ENCODE results near the gene LLCFC1. TPM values are rescaled to one million over a fixed set of nuclear protein-coding genes. Genes with fewer than 3 reads are reported as not detected.
A peak's percentile ranks its signal among the peaks of the same experiment; 100 is the strongest.

Gene LLCFC1
- total and polyA plus RNA-seq, 8 donors: 0.21 to 0.77 (median 0.43) TPM; not detected in 1

DNA sequence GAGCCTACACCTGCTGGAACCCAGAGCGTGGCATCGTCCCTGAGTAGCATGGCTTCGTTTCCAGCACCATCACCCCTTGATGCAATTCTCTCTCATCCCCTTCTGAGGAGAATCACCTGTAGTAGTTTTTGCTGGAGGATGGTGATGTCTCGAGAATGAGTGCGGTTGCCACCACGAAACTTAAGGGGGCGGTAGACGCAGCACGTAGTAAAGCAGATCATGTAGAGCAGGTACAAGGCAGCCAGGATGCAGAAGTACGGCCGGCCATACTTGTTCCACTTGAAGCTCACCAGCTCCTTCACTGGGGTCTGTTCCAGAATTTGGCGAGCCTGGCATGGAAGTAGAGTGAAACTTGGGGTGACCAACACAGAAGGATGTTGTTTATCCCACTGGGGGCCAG, 13.9 kb upstream of the LLCFC1 start:
- no peaks in the 10 kb centered on the region for H3K27me3 ChIP-seq
- ATAC-seq (no peak), DNase-seq (no peak)
- H3K4me3 ChIP-seq: no peak overlapping the region
- no peaks in the 10 kb centered on the region for H3K36me3 ChIP-seq
- intact Hi-C loops (cut with DNase I): no loop called here
- H3K27ac ChIP-seq: no peak overlapping the region
- no peaks in the 10 kb centered on the region for H3K9me3 ChIP-seq
- TF ChIP-seq, protein P1, sequence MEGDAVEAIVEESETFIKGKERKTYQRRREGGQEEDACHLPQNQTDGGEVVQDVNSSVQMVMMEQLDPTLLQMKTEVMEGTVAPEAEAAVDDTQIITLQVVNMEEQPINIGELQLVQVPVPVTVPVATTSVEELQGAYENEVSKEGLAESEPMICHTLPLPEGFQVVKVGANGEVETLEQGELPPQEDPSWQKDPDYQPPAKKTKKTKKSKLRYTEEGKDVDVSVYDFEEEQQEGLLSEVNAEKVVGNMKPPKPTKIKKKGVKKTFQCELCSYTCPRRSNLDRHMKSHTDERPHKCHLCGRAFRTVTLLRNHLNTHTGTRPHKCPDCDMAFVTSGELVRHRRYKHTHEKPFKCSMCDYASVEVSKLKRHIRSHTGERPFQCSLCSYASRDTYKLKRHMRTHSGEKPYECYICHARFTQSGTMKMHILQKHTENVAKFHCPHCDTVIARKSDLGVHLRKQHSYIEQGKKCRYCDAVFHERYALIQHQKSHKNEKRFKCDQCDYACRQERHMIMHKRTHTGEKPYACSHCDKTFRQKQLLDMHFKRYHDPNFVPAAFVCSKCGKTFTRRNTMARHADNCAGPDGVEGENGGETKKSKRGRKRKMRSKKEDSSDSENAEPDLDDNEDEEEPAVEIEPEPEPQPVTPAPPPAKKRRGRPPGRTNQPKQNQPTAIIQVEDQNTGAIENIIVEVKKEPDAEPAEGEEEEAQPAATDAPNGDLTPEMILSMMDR (IDR thresholded peaks at IDR 0.05): no peak
- peaks cover 0 to 9% of the 10 kb centered on the region in 2 donors for H3K4me1 ChIP-seq

DNA sequence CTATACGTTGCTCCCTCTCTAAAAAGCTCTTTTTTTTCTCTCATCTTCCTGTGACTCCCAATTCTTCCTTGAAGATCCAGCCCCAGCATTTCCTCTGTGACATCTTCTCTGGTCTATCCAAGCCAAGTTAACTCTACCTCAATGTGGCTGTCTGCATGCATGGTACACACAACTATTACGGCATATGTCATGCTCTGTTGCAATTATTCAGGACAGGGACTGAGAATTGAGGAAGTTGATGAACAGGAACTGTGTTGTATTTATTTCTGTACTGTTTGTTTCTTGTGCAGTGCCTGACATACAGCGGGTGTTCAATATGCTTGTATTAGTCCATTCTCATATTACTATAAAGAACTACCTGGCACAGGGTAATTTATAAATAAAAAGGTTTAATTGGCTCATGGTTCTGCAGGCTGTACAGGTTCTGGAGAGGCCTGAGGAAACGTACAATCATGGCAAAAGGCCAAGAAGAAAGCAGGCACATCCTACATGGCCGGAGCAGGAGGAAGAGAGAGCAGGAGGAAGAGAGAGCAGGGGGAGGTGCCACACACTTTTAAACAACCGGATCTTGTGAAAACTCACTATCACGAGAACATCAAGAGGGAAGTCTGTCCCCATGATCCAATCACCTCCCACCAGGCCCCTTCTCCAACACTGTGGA, 12.1 kb upstream of the LLCFC1 start:
- no peaks in the 10 kb centered on the region for H3K36me3 ChIP-seq
- intact Hi-C loops (cut with DNase I): no loop called here
- H3K4me1 ChIP-seq: peaks cover 0 to 9% of the 10 kb centered on the region in 2 donors
- no peaks in the 10 kb centered on the region for H3K9me3 ChIP-seq
- TF ChIP-seq, protein P1 (IDR thresholded peaks at IDR 0.05): no peak
- no peaks in the 10 kb centered on the region for H3K27me3 ChIP-seq
- DNase-seq: peak in 1 of 4 donors; percentile 44
- no peak overlapping the region for H3K4me3 ChIP-seq
- peak overlapping the region; percentile 14 to 96 for H3K27ac ChIP-seq
- ATAC-seq: peak; percentile 69

DNA sequence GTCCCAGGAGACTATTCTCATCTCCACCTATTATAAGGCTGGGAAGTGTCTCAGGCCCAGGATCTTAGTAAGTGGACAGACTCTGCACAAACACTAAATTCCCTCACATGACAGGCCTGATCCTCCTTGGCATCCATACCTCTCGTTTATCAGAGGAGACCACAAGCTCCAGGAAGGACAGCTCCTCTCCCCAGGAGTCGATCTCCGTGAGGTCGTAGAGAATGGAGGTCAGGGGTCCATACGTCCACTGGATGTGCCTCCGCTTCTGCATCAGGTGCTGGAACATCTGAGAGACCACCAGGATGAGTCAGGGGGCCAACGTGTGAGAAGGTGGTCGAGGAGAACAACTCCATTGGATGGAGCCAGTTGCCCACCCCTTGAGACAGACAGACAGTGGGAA, 11.3 kb upstream of the LLCFC1 start:
- TF ChIP-seq, protein P1 (IDR thresholded peaks at IDR 0.05): no peak
- intact Hi-C loops (cut with DNase I): no loop called here
- Histone ChIP-seq H3K9me3 (no peaks in the 10 kb centered on the region), H3K4me1 (peaks cover 0 to 9% of the 10 kb centered on the region in 2 donors), H3K27ac (peak overlapping the region; percentile 14 to 96), H3K4me3 (no peak overlapping the region), H3K27me3 (no peaks in the 10 kb centered on the region), H3K36me3 (no peaks in the 10 kb centered on the region)
- DNase-seq: no peak
- ATAC-seq: no peak

DNA sequence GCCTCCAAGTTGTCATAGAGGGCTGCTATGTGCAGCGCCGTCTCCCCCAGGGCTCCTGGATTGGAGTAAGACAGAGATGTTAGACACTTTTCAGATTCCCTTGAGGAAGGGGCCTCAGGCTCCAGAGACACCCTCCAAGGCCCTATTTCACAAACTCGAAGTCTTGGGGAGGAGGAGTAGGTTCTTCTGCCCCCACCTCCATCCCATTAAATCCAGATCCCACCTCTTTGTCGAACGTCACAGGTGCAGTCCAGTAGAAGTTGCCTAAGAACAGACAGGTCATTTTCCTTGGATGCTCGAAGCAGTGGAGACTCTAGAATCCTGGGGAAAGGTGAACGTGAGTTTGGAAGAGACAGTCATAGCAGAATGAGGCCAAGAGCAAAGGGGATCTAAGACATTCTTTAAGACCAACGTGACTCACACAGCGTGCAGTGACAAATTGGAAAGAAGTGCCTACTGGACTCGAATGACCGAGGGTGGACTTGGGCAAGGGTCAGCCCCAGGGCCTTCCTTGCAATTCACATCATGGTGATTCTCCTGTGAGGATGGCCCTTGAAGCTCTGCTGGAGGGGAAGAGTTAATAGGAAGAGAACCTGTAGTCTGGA, 9.1 kb upstream of the LLCFC1 start:
- Histone ChIP-seq H3K4me3 (no peak overlapping the region), H3K9me3 (no peaks in the 10 kb centered on the region), H3K4me1 (peaks cover 0 to 9% of the 10 kb centered on the region in 2 donors), H3K27ac (no peak overlapping the region), H3K36me3 (no peaks in the 10 kb centered on the region), H3K27me3 (no peaks in the 10 kb centered on the region)
- TF ChIP-seq, protein P1 (IDR thresholded peaks at IDR 0.05): no peak
- intact Hi-C loops (cut with DNase I): no loop called here
- no peak for ATAC-seq
- no peak for DNase-seq

DNA sequence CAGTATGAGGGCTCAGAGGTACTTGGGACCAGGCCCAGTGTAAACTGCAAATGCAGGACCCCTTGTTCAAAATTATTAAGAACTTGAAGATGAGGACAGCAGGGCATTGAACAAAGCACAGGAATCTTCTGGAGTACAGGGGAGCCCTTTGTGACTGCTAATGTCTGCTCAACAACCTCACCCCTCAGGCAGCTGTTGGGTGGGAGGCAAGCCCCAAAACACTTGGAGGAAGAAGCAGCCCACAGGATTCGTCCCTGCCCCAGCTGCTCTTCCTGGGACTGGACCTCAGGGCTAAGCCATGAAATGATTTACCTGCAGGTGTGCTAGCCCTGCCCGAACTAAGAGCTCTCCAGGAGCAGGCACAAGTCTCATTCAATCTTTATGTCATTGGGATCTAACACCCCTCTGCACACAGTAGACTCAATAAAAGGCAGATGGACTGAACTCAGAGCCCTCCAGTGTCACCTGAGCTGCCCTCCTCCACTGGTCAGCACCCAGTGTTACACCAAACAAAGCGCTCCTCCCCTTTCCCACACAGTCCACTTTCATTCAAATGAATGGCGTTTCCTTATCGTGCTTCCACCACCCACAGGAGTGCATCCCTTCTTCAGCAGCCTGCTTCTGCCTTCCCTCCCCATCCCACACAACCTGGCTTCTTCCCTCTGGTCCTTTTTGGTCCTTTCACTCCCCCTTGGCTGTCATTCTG, 6.7 kb upstream of the LLCFC1 start:
- intact Hi-C loops (cut with DNase I): no loop called here

More for the DNA sequence above, 6.7 kb upstream of the LLCFC1 start:
- no peaks in the 10 kb centered on the region for H3K27me3 ChIP-seq
- H3K36me3 ChIP-seq: no peaks in the 10 kb centered on the region
- ATAC-seq (no peak), DNase-seq (no peak)
- TF ChIP-seq, protein P1 (IDR thresholded peaks at IDR 0.05): no peak
- no peaks in the 10 kb centered on the region for H3K9me3 ChIP-seq
- H3K4me3 ChIP-seq: no peak overlapping the region
- no peaks in the 10 kb centered on the region for H3K4me1 ChIP-seq
- no peak overlapping the region for H3K27ac ChIP-seq

All from left lung (tissue), 10 donors.